Measurements from ENCODE around the gene ZBTB16. TPM values are rescaled to one million over a fixed set of nuclear protein-coding genes. Genes with fewer than 3 reads are reported as not detected.

ZBTB16 gene
- total and polyA plus RNA-seq, 5 donors = 49.8 to 89.7 (median 75.5) TPM

DNA sequence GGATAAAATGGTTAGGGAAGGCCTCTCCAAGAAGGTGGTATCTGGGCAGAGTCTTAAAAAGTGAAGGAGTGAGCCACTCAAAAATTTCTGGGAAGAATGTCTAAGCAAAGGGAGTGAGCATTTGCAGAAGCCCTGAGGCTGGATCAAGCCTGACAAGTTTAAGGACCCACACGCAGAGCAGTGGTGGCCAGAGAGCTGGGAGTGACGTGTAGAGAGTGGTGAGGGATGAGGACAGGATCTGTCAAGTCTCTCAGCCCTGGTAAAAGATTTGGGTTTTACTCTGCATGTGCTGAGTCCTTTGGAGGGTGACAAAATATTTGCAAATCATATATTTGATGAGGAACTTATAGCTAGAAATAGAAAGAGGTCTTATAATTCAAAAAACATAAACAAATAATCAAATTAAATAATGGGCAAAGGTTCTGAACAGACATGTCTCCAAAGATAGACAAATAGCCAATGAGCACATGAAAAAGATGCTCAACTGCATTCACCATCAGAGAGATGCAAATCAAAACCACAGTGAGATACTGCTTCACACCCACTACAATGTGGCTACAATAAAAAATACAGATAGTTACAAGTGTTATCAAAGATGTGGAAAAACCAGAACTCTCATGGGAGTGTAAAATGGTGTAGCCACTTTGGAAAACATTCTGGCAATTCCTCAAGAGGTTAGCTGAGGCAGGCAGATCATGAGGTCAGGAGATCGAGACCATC is 129.5 kb downstream of the ZBTB16 start:
- ATAC-seq (no peak), DNase-seq (no peak)
- H3K4me1 ChIP-seq (ENCODE audit: control insufficient read depth, insufficient read depth, low read length) = peaks cover 34% of the 10 kb centered on the region
- H3K9me3 ChIP-seq (ENCODE audit: control insufficient read depth, low read length) = no peaks in the 10 kb centered on the region
- WGBS = 87% methylated on average over 3 of the region's 3 CpGs
- no peaks in the 10 kb centered on the region for H3K27me3 ChIP-seq (ENCODE audit: control insufficient read depth, insufficient read depth)
- H3K4me3 ChIP-seq (ENCODE audit: low read length) = no peak overlapping the region
- no peak overlapping the region for H3K27ac ChIP-seq (ENCODE audit: low read length)
- intact Hi-C loops (cut with DNase I) = loop anchor here in 1 of 4 donors (10.0 kb wide), 1 partner anchor 124 kb away; no protein-coding TSS in a partner anchor

DNA sequence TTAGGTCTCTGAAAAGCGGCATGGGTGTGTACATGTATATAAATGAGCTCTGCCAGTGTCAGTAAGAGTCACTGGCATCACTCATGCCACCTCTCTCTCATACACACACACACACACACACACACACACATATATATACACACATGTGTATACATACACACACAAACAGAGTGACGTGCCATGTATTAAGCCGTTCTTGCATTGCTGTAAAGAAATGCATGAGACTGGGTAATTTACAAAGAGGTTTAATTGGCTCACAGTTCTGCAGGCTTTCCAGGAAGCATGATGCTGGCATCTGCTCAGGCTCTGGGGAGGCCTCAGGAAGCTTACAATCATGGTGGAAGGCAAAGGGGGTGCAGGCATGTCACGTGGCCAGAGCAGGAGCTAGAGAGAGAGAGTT is 131.1 kb downstream of the ZBTB16 start:
- Histone ChIP-seq H3K27me3 (ENCODE audit: control insufficient read depth, insufficient read depth) (no peaks in the 10 kb centered on the region), H3K9me3 (ENCODE audit: control insufficient read depth, low read length) (no peaks in the 10 kb centered on the region), H3K4me1 (ENCODE audit: control insufficient read depth, insufficient read depth, low read length) (peaks cover 36% of the 10 kb centered on the region), H3K4me3 (ENCODE audit: low read length) (no peak overlapping the region), H3K27ac (ENCODE audit: low read length) (no peak overlapping the region)
- intact Hi-C loops (cut with DNase I) = no loop called here
- WGBS = 92% methylated on average over 4 of the region's 4 CpGs
- DNase-seq (no peak), ATAC-seq (no peak)

DNA sequence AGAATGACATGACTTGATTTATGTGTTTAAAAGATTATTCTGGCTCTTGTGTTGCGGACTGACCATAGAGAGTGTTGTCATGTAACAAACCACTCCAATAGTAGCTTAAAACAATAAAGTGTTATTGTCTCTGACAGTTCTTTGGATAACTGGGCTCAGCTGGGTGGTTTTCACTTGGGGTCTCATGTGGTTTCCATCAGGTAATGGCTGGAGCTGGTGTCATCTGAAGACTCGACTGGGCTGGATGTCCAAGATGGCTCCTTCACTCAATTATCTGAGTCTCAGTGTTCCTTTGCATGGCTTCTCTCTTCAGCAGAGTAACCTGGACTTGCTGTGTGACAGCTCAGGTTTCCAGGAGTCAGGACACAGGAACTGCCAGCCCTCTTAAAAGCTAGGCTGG is 132.4 kb downstream of the ZBTB16 start:
- no peak overlapping the region for H3K27ac ChIP-seq (ENCODE audit: low read length)
- 82% methylated on average over 2 of the region's 2 CpGs for WGBS
- ATAC-seq (no peak), DNase-seq (no peak)
- H3K9me3 ChIP-seq (ENCODE audit: control insufficient read depth, low read length) = no peaks in the 10 kb centered on the region
- H3K4me1 ChIP-seq (ENCODE audit: control insufficient read depth, insufficient read depth, low read length) = peaks cover 34% of the 10 kb centered on the region
- intact Hi-C loops (cut with DNase I) = no loop called here
- no peak overlapping the region for H3K4me3 ChIP-seq (ENCODE audit: low read length)
- H3K27me3 ChIP-seq (ENCODE audit: control insufficient read depth, insufficient read depth) = no peaks in the 10 kb centered on the region

DNA sequence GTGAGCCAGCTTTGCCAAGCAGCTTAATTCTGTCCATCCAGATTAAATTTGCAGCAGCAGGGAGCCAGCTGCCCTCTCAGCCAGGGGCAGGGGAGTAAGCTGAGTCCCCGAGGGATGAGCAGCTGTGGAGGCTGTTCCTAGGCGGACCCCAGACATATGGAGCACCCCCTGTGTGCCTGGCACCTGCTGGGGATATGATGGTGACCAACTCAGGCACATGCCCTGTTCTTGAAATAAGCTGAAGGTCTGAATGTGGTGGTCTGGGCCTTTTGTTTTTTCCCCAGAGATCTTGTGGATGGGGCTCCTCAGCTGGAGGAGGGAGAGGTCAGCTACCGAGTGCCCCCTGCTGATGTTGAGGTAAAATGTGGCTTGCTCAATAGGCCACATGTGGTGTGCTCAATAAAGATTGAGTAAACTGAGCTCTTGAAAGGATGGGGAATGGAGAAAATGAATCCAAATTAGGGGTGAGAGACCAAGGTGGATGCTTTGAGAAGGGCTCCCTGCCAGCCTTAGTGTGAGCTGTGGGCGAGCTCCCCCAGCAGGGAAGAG is 133.4 kb downstream of the ZBTB16 start:
- ATAC-seq = no peak
- Histone ChIP-seq H3K4me3 (ENCODE audit: low read length) (no peak overlapping the region), H3K9me3 (ENCODE audit: control insufficient read depth, low read length) (no peaks in the 10 kb centered on the region), H3K4me1 (ENCODE audit: control insufficient read depth, insufficient read depth, low read length) (peaks cover 38% of the 10 kb centered on the region), H3K27ac (ENCODE audit: low read length) (peak overlapping the region; percentile 39), H3K27me3 (ENCODE audit: control insufficient read depth, insufficient read depth) (no peaks in the 10 kb centered on the region)
- DNase-seq = no peak
- 88% methylated on average over 4 of the region's 4 CpGs for WGBS
- intact Hi-C loops (cut with DNase I) = no loop called here

DNA sequence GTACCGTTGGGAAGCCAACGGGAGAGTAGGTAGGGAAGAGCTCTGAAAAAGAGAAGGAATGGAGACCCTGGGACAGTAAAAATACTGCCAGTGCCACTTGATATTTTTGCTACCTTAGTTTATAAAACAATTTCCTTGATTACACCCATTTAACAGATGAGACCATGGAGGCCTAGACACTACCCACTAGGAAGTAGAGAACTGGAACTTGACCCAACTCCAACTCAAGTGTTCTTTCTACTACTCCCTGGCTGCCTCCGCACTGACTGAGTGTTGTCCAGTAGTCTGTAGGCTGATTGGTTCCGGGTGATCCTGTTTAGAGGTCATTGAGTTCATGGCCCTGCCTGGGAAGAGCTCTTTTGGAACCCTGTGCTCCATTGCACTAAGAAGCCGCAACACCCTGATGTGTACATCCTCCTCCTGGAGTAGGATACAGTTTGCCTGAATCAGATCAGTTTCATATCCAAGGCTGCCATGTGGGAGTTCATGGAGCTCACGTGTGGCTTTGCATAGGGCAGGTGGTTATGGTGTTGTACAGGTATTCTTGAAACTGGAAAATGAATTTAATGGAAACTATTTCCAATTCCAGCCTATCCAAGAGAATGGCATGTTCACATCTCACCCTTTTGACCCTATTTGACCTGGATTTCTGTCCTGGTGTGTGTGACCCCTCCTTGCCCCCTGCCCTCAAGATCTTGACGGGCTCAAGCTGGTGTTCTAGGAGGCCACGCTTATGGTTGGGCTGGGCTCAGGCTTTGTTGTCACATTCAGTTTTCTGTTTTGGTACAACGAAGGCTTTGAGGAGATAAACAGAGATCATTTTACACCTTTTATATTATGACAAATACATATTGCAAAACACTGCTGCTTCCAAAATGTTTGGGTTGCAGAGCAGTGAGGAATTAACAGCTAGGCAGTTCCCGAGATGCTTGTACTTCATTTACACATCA is 134.5 kb downstream of the ZBTB16 start:
- Histone ChIP-seq H3K4me1 (ENCODE audit: control insufficient read depth, insufficient read depth, low read length) (peaks cover 43% of the 10 kb centered on the region), H3K27me3 (ENCODE audit: control insufficient read depth, insufficient read depth) (no peaks in the 10 kb centered on the region), H3K4me3 (ENCODE audit: low read length) (no peak overlapping the region), H3K27ac (ENCODE audit: low read length) (peak overlapping the region; percentile 87), H3K9me3 (ENCODE audit: control insufficient read depth, low read length) (no peaks in the 10 kb centered on the region)
- intact Hi-C loops (cut with DNase I) = no loop called here
- ATAC-seq (no peak), DNase-seq (no peak)
- WGBS = 67% methylated on average over 10 of the region's 10 CpGs

DNA sequence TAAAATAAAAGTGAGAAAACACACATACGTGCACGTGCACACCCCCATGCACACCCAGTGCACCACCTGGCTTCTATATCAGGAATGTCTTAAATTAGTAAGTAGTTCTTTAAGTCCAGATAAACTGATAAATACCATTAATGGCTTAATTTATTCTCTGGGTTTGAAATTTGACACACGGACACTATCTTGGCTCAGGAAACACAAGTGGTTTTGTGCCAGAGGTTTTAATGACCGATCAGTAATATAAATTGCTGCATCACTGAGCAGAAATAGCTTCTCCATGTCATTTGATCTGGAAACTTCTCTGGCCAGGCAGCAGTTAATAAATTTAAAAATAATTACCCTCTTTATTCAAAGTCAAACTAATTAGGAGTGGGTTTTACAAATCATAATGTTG is 135.2 kb downstream of the ZBTB16 start:
- Histone ChIP-seq H3K27ac (ENCODE audit: low read length) (peak overlapping the region; percentile 87), H3K27me3 (ENCODE audit: control insufficient read depth, insufficient read depth) (no peaks in the 10 kb centered on the region), H3K9me3 (ENCODE audit: control insufficient read depth, low read length) (no peaks in the 10 kb centered on the region), H3K4me3 (ENCODE audit: low read length) (no peak overlapping the region), H3K4me1 (ENCODE audit: control insufficient read depth, insufficient read depth, low read length) (peaks cover 48% of the 10 kb centered on the region)
- intact Hi-C loops (cut with DNase I) = no loop called here
- ATAC-seq = no peak
- 32% methylated on average over 4 of the region's 4 CpGs for WGBS
- no peak for DNase-seq

DNA sequence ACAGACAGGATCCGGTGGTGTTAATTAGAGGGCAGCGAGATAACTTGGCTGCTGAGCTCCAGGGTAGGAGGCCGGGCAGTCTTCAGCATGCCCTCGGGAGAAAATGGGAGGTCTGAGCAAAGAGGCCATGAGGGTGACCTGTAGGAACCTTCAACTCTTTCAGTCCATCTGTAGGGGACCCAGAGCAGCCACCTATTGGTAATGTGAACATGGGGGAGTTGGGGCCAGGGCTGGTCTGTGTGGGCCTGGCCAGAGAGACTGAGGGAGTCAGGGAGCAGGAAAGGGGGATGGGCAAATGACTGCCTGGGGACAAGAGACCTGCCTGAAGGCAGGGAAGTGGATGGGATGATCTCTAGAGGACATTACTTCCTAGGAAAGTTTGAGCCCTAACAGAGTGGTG is 135.6 kb downstream of the ZBTB16 start:
- 61% methylated on average over 4 of the region's 4 CpGs for WGBS
- Histone ChIP-seq H3K9me3 (ENCODE audit: control insufficient read depth, low read length) (no peaks in the 10 kb centered on the region), H3K27me3 (ENCODE audit: control insufficient read depth, insufficient read depth) (no peaks in the 10 kb centered on the region), H3K4me3 (ENCODE audit: low read length) (no peak overlapping the region), H3K4me1 (ENCODE audit: control insufficient read depth, insufficient read depth, low read length) (peaks cover 48% of the 10 kb centered on the region), H3K27ac (ENCODE audit: low read length) (peak overlapping the region; percentile 87)
- intact Hi-C loops (cut with DNase I) = no loop called here
- DNase-seq = no peak
- ATAC-seq = no peak

DNA sequence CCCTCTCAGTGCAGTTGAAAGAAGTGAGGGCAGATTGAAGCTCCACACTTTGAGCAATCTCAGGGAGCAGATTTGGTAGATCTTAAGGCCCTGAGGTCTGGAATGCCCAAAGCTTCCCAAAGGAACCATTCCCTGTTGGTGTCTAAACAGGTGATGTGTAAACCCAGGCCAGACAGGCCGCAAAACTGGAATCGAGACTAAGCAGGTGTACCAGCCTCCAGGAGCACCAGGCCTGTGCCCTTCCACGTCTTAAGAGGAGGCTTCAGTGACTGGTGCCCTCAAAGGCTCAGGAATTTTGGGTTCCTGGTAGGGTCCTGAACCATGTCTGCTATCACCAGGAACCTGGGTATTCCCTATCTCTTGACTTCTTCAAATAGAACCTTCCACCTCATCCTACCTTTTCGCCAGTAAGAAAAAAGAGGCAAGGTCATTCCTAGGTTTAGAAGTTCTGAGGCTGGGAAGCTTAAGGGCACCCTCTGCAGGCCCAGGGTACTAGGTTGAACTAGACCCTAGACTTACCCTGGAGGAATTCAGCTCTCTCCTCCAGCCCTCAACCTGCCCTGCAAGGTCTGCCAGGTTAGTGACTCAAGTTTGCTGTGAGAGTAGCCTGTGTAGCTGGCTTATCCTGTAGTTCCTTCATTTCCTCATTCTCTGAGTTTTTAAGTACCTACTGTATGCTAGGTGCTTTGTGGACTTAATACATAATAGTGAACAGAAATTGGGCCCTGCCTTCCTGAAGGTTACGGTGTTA is 136.6 kb downstream of the ZBTB16 start:
- Histone ChIP-seq H3K9me3 (ENCODE audit: control insufficient read depth, low read length) (no peaks in the 10 kb centered on the region), H3K4me3 (ENCODE audit: low read length) (no peak overlapping the region), H3K27me3 (ENCODE audit: control insufficient read depth, insufficient read depth) (no peaks in the 10 kb centered on the region), H3K4me1 (ENCODE audit: control insufficient read depth, insufficient read depth, low read length) (peaks cover 54% of the 10 kb centered on the region), H3K27ac (ENCODE audit: low read length) (peak overlapping the region; percentile 87)
- ATAC-seq = no peak
- intact Hi-C loops (cut with DNase I) = no loop called here
- no peak for DNase-seq
- WGBS = 98% methylated on average over 5 of the region's 5 CpGs

DNA sequence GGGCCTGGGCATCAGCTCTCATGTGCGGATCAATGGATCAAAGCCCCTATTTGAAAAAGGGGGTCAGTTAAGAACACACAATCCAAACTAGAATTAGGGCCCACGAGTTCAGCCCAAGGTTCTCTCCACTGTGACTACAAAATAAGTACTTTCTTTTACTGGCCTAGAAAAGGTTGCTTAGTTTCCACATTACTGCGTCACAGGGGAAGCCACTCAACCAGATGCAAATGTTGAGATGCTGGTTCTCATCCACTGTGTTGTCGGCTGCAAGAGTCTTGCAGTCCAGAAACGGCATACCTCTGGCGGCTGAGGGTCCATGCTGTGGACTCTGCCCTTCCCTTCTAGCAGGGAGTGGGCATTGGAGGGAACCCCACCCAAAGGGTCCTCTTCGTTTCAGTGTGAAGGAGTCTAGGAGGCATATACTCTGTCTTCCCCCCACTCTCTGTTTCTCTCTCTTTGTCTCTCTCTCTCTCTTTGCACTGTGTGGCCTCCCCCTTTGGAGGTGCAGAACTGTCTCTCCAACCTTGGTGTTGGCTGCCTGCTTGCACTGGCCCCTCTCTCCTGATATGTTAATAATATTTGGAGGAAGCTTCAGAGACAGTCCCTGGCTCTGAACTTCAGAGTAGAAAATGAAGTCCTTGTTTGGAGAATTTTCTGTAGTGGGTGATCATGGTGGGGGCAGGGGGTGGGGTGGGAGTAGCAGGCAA is 137.6 kb downstream of the ZBTB16 start:
- ATAC-seq = peak; percentile 0 to 6
- Histone ChIP-seq H3K9me3 (ENCODE audit: control insufficient read depth, low read length) (no peaks in the 10 kb centered on the region), H3K27me3 (ENCODE audit: control insufficient read depth, insufficient read depth) (no peaks in the 10 kb centered on the region), H3K27ac (ENCODE audit: low read length) (peak overlapping the region; percentile 99), H3K4me1 (ENCODE audit: control insufficient read depth, insufficient read depth, low read length) (peaks cover 59% of the 10 kb centered on the region), H3K4me3 (ENCODE audit: low read length) (no peak overlapping the region)
- 50% methylated on average over 7 of the region's 7 CpGs for WGBS
- intact Hi-C loops (cut with DNase I) = no loop called here
- DNase-seq = no peak

DNA sequence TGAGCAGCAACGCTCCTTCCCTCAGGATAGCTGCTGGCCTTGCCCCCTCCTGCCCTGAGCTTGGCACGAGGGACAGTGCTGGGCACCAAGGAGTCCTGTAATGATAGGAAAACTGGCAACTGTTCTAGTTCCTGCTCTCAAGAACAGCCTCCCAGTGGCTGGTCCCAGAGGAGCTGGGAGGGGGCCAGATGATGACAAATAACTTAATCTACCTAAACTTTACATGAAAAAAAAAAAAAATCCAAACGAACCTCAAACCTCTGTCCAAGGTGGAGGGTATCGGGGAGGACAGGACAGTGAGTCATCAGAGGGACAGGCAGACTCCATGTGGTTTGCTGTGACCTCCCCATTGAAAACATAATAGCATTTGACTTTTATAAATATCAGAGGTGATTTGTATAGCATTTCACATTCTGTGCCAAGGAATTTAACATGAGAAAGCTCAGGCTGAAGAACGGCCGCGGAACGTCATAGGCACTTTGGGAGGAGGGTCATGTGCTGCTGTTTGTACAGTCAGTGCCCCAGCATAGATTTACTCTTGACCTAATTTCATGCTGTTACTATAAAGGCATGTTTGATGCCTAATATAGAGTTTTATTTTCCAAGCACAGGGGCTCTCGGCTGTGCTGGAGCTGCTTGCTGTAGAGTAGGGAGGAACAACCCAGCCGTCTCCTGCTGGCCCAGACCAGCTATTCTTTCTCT is 138.4 kb downstream of the ZBTB16 start:
- WGBS = 17% methylated on average over 10 of the region's 10 CpGs
- intact Hi-C loops (cut with DNase I) = no loop called here
- H3K4me3 ChIP-seq (ENCODE audit: low read length) = no peak overlapping the region
- ATAC-seq = peak; percentile 79 to 82
- H3K27me3 ChIP-seq (ENCODE audit: control insufficient read depth, insufficient read depth) = no peaks in the 10 kb centered on the region
- peaks cover 55% of the 10 kb centered on the region for H3K4me1 ChIP-seq (ENCODE audit: control insufficient read depth, insufficient read depth, low read length)
- DNase-seq = peak; percentile 74 to 88 (median 83)
- no peaks in the 10 kb centered on the region for H3K9me3 ChIP-seq (ENCODE audit: control insufficient read depth, low read length)
- peak overlapping the region; percentile 99 for H3K27ac ChIP-seq (ENCODE audit: low read length)
